ENCODE data around the gene SLC17A1. TPM values are rescaled to one million over a fixed set of nuclear protein-coding genes. Genes with fewer than 3 reads are reported as not detected.

The SLC17A1 gene
- total RNA-seq, 4 donors from 2014 or later: not detected

GRCh38 chr6:25874118-25874517 lies 42.3 kb upstream of the SLC17A1 start, which contains the start of gene SLC17A3:
SLC17A3 (minus strand) TSS chr6:25874243; CDS start chr6:25868387, 5,856 bp downstream.
- TF ChIP-seq CTCF (IDR thresholded peaks at IDR 0.05; ENCODE audit: low read depth): no peak

DNA sequence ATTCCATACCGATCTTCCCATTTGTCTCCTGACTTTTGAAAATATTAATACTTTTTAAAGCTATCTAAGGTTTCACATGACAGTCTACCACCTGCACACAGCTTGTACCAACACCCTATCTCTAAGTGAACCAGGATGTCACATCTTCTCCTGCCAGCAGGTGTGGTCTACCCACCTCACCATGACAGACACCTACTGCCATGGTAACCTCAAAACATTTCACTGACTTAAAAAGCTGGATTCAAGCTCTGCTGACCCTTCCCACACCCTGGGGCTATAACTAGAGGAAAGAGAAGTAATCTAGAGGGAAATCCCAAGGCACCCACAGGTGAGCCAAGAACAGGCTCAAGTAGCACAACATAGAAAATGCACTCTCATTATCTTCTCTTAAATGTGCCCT lies 41.0 kb upstream of the SLC17A1 start:
- TF ChIP-seq CTCF (IDR thresholded peaks at IDR 0.05; ENCODE audit: low read depth): no peak

- TF ChIP-seq CTCF (IDR thresholded peaks at IDR 0.05; ENCODE audit: low read depth): no peak
Observed at GRCh38 chr6:25869840-25870239, 38.0 kb upstream of the SLC17A1 start.

DNA sequence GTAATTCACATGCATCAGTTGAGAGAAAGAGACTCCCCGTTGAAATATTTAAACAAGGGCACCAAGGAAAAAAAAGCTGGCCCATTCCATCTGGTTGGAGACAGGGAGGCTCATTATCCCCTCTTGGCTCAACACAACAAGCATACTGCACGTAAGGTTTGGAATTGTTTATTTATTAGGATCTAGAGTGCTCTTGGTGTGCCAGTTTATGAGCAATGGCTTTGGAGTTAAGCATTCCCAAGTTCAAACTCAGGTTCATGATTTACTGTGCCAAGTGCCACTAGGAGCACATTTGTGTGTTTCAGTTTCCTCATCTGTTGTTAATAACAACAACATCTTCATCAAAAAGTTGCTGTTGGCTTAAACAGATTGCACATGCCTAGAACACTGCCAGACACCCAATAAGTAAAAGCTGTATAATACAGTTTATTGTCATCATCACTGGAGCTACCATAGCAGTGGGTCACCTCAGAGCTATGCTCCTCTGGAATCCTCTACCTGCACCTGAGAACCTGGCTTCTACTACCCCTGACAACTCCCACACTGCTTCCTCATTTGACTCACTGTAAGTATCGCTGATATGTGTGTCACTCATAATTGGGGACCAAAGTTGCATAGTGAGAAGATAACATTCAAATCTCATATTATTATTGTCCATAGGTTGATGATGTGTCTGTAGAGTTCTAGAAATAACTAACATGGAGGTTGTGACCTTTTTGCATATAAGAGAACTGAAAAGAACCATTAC lies 36.8 kb upstream of the SLC17A1 start:
- TF ChIP-seq CTCF (IDR thresholded peaks at IDR 0.05; ENCODE audit: low read depth): no peak

- no peak for TF ChIP-seq CTCF (IDR thresholded peaks at IDR 0.05; ENCODE audit: low read depth)
Observed at GRCh38 chr6:25866011-25866410, 34.2 kb upstream of the SLC17A1 start.

GRCh38 chr6:25863360-25863759 lies 31.5 kb upstream of the SLC17A1 start:
- no peak for TF ChIP-seq CTCF (IDR thresholded peaks at IDR 0.05; ENCODE audit: low read depth)

DNA sequence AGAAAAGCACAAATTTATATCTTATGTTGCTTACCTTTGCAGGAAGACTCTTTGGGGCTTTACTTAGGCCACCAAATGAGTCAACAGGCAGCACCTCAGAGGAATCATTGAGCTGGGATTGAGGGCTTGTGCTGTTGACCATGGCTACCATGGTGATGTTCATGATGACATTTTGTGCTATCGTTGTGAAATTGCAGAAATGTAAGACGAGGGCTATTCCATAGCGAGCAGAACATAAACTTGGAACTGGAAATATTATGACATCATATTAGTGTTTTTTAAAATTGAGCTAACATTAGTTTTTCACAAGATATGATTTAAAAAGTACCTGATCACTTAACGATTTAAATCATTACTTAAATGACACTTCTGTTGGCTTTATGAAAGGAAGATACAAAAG lies 30.3 kb upstream of the SLC17A1 start:
- TF ChIP-seq CTCF (IDR thresholded peaks at IDR 0.05; ENCODE audit: low read depth): no peak
